CD14-positive monocyte (primary cell): ENCODE measurements around the gene KDM2A. TPM values are rescaled to one million over a fixed set of nuclear protein-coding genes. Genes with fewer than 3 reads are reported as not detected.

Experiments used
- DNase-seq, 3 donors: peaks; one replicate each; pipeline ENCODE4 v3.0.0-alpha.2; 2011 to 2022
- H2AFZ ChIP-seq: 2 replicates; pipeline ENCODE4 v1.6.0; 2012; ENCODE audit warnings: mild to moderate bottlenecking, low read depth, low read length, inconsistent platforms; ENCODE audit not compliant: insufficient read depth, poor library complexity, severe bottlenecking
- H3K27ac ChIP-seq, 2 donors: 1 replicate in 1 of 2; 2 replicates in 1 of 2; pipeline ENCODE4 v1.5.1; 2012 to 2013; ENCODE audit warnings: low read length in 2 of 2, control low read depth in 1 of 2, inconsistent platforms in 1 of 2, low read depth in 1 of 2, mild to moderate bottlenecking in 1 of 2
- H3K27me3 ChIP-seq, 2 donors: one replicate each; pipeline versions ENCODE4 v1.6.0 to v1.6.1; 2011 to 2013; ENCODE audit warnings: low read length in 2 of 2; ENCODE audit not compliant: control insufficient read depth in 2 of 2, insufficient read depth in 2 of 2
- H3K36me3 ChIP-seq, 2 donors: replicated peaks in 1 of 2; 1 replicate in 1 of 2; 2 replicates in 1 of 2; pipeline versions ENCODE4 v1.5.1 to v1.6.1; 2012 to 2013; ENCODE audit warnings: low read length in 2 of 2, control low read depth in 1 of 2, inconsistent platforms in 1 of 2, mild to moderate bottlenecking in 1 of 2; ENCODE audit not compliant: insufficient read depth in 2 of 2, control insufficient read depth in 1 of 2
- H3K4me1 ChIP-seq, 2 donors: 1 replicate in 1 of 2; 2 replicates in 1 of 2; pipeline versions ENCODE4 v1.5.1 to v1.6.1; 2012 to 2013; ENCODE audit warnings: low read length in 2 of 2, control low read depth in 1 of 2, inconsistent platforms in 1 of 2, mild to moderate bottlenecking in 1 of 2, moderate library complexity in 1 of 2; ENCODE audit not compliant: insufficient read depth in 2 of 2, control insufficient read depth in 1 of 2
- H3K4me2 ChIP-seq: replicated peaks from 2 replicates; pipeline ENCODE3; 2012; ENCODE audit warnings: low read length, moderate library complexity, mild to moderate bottlenecking; ENCODE audit not compliant: poor library complexity, severe bottlenecking; ENCODE audit errors: extremely low read depth
- H3K4me3 ChIP-seq, 3 experiments: fragments of 200-600 bp in 1 of 3; sonication (generic) in 1 of 3; replicated peaks in 1 of 3; 1 replicate in 2 of 3; 2 replicates in 1 of 3; pipeline ENCODE4 v1.5.1; 2011 to 2013; ENCODE audit warnings: low read length in 3 of 3, mild to moderate bottlenecking in 3 of 3, control low read depth in 2 of 3, low read depth in 2 of 3, inconsistent platforms in 1 of 3, moderate library complexity in 1 of 3
- H3K79me2 ChIP-seq: 2 replicates; pipeline ENCODE4 v1.6.0; 2012; ENCODE audit warnings: mild to moderate bottlenecking, control low read depth, inconsistent platforms, low read length, moderate library complexity; ENCODE audit not compliant: insufficient read depth
- H3K9ac ChIP-seq: 2 replicates; pipeline ENCODE4 v1.6.0; 2017; ENCODE audit warnings: low read length, mild to moderate bottlenecking; ENCODE audit not compliant: insufficient read depth, poor library complexity, severe bottlenecking
- H3K9me3 ChIP-seq, 2 donors: replicated peaks in 1 of 2; 1 replicate in 1 of 2; 2 replicates in 1 of 2; pipeline versions ENCODE4 v1.5.1 to v1.6.1; 2012 to 2013; ENCODE audit warnings: low read length in 2 of 2, control low read depth in 1 of 2; ENCODE audit not compliant: control insufficient read depth in 1 of 2, insufficient read depth in 1 of 2
- H4K20me1 ChIP-seq: 2 replicates; pipeline ENCODE4 v1.6.0; 2012; ENCODE audit warnings: mild to moderate bottlenecking, low read length, control low read depth, moderate library complexity; ENCODE audit not compliant: insufficient read depth
- H3K27ac Mint-ChIP-seq, 7 donors: one replicate each; pipeline ENCODE4 v1.8.0; 2020; ENCODE audit warnings: mild to moderate bottlenecking in 7 of 7, mixed read lengths in 7 of 7, moderate library complexity in 6 of 7, inconsistent platforms in 2 of 7
- H3K27me3 Mint-ChIP-seq, 3 donors: one replicate each; pipeline ENCODE4 v1.8.0; 2021 to 2022; ENCODE audit warnings: low read depth in 3 of 3, mild to moderate bottlenecking in 3 of 3, mixed read lengths in 3 of 3, moderate library complexity in 3 of 3, inconsistent platforms in 1 of 3
- H3K36me3 Mint-ChIP-seq, 2 donors: one replicate each; pipeline ENCODE4 v1.8.0; 2020; ENCODE audit warnings: mixed read lengths in 2 of 2, inconsistent platforms in 1 of 2, mild to moderate bottlenecking in 1 of 2
- H3K4me1 Mint-ChIP-seq: one replicate; pipeline ENCODE4 v1.8.0; 2020; ENCODE audit warnings: mild to moderate bottlenecking, mixed read lengths
- H3K4me3 Mint-ChIP-seq, 2 donors: one replicate each; pipeline ENCODE4 v1.8.0; 2020; ENCODE audit warnings: mild to moderate bottlenecking in 2 of 2, mixed read lengths in 2 of 2, moderate library complexity in 1 of 2
- H3K9me3 Mint-ChIP-seq, 7 donors: one replicate each; pipeline ENCODE4 v1.8.0; 2020 to 2022; ENCODE audit warnings: mixed read lengths in 7 of 7, mild to moderate bottlenecking in 6 of 7, moderate library complexity in 6 of 7, inconsistent platforms in 2 of 7
- WGBS: methylation state at CpG from one replicate; pipeline ENCODE4 v1.1.5; 2013; ENCODE audit warnings: missing lambda C conversion rate; ENCODE audit not compliant: insufficient coverage; 5-methylcytosine and 5-hydroxymethylcytosine counted together
- intact Hi-C, 2 donors: fragments of 100-400 bp; cut with micrococcal nuclease; formaldehyde crosslinking; loops; one replicate each; pipeline versions ENCODE4 v1.15.0 to v1.15.1; 2023
- polyA plus RNA-seq, 3 donors: library from polyadenylated mRNA; depleted of rRNA in 1 of 3; unstranded in 2 of 3; stranded (reverse) in 1 of 3; fragments of 300-500 nt in 2 of 3; fragments of >200 nt in 1 of 3; fragmentation: Illumina TruSeq in 2 of 3; gene quantifications; 1 replicate in 2 of 3; 2 replicates in 1 of 3; pipeline ENCODE4 v1.2.3, GENCODE V29; 2012 to 2021
- TF ChIP-seq, protein P1 (sequence below): fragments of 200-600 bp; IDR thresholded peaks from one replicate; pipeline ENCODE4 v1.8.0; 2022; ENCODE audit warnings: antibody characterized with exemption, mild to moderate bottlenecking

KDM2A gene
- polyA plus RNA-seq, 3 donors, result 2.6 to 98.9 (median 3.9) TPM

DNA sequence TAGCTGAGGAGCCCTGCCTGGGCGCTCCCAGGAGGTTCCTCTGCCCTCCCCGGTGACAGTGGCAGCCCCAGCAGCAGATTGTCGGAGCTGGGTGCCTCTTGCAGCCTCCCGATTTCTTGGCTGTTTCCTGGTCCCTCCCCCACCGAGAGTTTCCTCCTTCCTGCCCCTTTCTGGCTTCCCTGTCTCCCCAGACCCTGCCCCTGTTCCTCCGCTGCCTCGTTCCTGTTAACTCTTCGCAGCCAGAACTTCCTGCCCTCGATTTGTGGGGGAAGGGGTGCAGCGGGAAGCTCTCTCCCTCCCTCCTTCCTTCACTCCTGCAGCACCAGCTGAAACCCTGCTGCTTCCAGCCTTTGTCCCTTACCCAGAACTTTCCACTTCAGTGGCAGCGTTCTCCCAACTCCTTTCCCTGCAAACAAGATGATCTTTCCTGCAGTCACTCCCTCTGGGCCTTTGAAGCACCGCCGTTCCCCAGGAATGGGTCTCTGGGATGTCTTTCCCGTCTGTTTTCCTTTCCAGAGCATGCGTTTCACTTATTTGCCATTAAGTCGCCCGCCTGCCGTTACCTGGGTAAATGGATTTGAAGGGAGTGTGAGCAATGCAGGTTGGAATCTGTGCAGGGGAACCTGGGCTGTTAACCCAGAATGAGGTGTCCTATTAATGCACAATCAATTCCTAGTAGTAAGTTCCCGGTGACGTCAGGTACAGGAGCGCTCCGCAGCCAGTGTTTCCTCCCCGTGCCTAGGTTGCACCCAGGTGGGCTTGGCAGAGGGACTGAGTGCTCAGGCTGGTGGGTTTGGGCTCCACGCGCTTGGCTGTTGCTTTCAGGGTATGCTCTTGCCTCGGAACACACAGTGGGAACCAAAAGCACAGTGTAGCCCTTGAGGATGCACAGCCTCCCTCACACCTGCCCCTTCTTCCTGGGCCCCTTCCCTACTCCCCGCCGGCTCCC lies 151.5 kb downstream of the KDM2A start:
- Mint-ChIP-seq H3K27me3 (peaks cover 0 to 4% (median 3%) of the 10 kb centered on the region in 3 donors), H3K4me1 (peaks cover 83% of the 10 kb centered on the region), H3K36me3 (peaks cover 50 to 81% of the 10 kb centered on the region in 2 donors), H3K27ac (peak overlapping the region; percentile 90 to 99 (median 95)), H3K4me3 (peak overlapping the region; percentile 98), H3K9me3 (peaks cover 0 to 2% (median 0%) of the 10 kb centered on the region in 7 donors)
- H3K27ac ChIP-seq, result peak overlapping the region; percentile 92 to 99
- H3K79me2 ChIP-seq, result peaks cover 97% of the 10 kb centered on the region
- no peaks in the 10 kb centered on the region for H3K9me3 ChIP-seq
- H3K4me2 ChIP-seq, result peak overlapping the region; percentile 93
- peak in 2 of 3 donors; percentile 45 to 50 for DNase-seq
- intact Hi-C loops, result loop anchor here (5.0 to 10.0 kb wide), 2 partner anchors 102 to 234 kb away; partner anchors contain the start of genes CDK2AP2 (in 1 of the 2), CLCF1 (in 1 of the 2) and PITPNM1 (in 1 of the 2)
- H3K36me3 ChIP-seq, result peaks cover 49 to 51% of the 10 kb centered on the region in 2 donors
- H4K20me1 ChIP-seq, result peaks cover 82% of the 10 kb centered on the region
- H3K27me3 ChIP-seq, result no peaks in the 10 kb centered on the region
- TF ChIP-seq, protein P1, sequence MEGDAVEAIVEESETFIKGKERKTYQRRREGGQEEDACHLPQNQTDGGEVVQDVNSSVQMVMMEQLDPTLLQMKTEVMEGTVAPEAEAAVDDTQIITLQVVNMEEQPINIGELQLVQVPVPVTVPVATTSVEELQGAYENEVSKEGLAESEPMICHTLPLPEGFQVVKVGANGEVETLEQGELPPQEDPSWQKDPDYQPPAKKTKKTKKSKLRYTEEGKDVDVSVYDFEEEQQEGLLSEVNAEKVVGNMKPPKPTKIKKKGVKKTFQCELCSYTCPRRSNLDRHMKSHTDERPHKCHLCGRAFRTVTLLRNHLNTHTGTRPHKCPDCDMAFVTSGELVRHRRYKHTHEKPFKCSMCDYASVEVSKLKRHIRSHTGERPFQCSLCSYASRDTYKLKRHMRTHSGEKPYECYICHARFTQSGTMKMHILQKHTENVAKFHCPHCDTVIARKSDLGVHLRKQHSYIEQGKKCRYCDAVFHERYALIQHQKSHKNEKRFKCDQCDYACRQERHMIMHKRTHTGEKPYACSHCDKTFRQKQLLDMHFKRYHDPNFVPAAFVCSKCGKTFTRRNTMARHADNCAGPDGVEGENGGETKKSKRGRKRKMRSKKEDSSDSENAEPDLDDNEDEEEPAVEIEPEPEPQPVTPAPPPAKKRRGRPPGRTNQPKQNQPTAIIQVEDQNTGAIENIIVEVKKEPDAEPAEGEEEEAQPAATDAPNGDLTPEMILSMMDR, result no peak
- WGBS, result 1% methylated on average over 14 of the region's 28 CpGs
- no peak overlapping the region for H2AFZ ChIP-seq
- peaks cover 78 to 90% of the 10 kb centered on the region in 2 donors for H3K4me1 ChIP-seq
- peak overlapping the region; percentile 75 to 98 (median 97) for H3K4me3 ChIP-seq
- H3K9ac ChIP-seq, result peak overlapping the region; percentile 58

DNA sequence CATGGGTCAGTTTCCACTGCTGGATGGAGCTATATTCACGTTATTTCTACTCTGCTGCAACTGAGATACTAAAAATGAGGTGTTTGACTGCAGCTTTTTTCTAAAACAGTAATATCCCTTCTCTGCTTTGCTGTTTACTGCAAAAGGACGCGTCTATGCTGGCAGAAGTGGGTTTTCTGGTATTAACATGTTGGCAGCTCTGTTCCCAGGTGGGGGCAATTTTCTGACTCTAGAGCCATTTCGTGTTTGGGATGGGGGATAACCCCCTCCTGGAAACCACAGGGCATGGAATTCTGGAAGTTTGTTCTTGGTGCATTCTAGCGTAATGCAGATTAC lies 152.1 kb downstream of the KDM2A start:
- Mint-ChIP-seq H3K9me3 (peaks cover 0 to 2% (median 0%) of the 10 kb centered on the region in 7 donors), H3K27ac (peak overlapping the region; percentile 90 to 99 (median 95)), H3K36me3 (peaks cover 56 to 88% of the 10 kb centered on the region in 2 donors), H3K4me1 (peaks cover 83% of the 10 kb centered on the region), H3K4me3 (peak overlapping the region; percentile 98), H3K27me3 (peaks cover 0 to 5% (median 3%) of the 10 kb centered on the region in 3 donors)
- Histone ChIP-seq H3K4me3 (peak overlapping the region; percentile 75 to 98 (median 97)), H3K36me3 (peaks cover 55 to 56% of the 10 kb centered on the region in 2 donors), H3K27me3 (no peaks in the 10 kb centered on the region), H2AFZ (no peak overlapping the region), H3K4me1 (peaks cover 79 to 90% of the 10 kb centered on the region in 2 donors), H3K4me2 (peak overlapping the region; percentile 93), H3K9me3 (no peaks in the 10 kb centered on the region), H3K79me2 (peaks cover 97% of the 10 kb centered on the region), H3K9ac (peak overlapping the region; percentile 58), H4K20me1 (peaks cover 89% of the 10 kb centered on the region), H3K27ac (peak overlapping the region; percentile 92 to 99)
- DNase-seq, result no peak
- intact Hi-C loops, result loop anchor here (5.0 to 10.0 kb wide), 2 partner anchors 101 to 234 kb away; partner anchors contain the start of genes CDK2AP2 (in 1 of the 2), CLCF1 (in 1 of the 2) and PITPNM1 (in 1 of the 2)
- TF ChIP-seq, protein P1, result no peak
- WGBS, result 0% methylated on average over 1 of the region's 5 CpGs
